GM12878 (cell line): ENCODE data around the gene PDGFA. TPM values are rescaled to one million over a fixed set of nuclear protein-coding genes. Genes with fewer than 3 reads are reported as not detected.

Experiments used
- ATAC-seq: fragments of 200-7000 bp; cut with Tn5 transposase; 3 replicates; pipeline ENCODE4 v1.9.1; 2020; ENCODE audit warnings: mild to moderate bottlenecking, moderate library complexity
- BruUV-seq: library from RNA; stranded (reverse); fragments of 400-500 nt; replicated peaks from 2 replicates; lab custom pipeline; 2021; lab: Mats Ljungman, UMichigan
- CTCF ChIA-PET: fragments of 300-600 bp; sonication (Branson Sonifier 250); formaldehyde crosslinking; extraction: SDS; loops from one replicate; lab custom pipeline; 2021; ENCODE audit warnings: inconsistent platforms; lab: Yijun Ruan, JAX
- POLR2A ChIA-PET: fragments of 350-600 bp; formaldehyde crosslinking; extraction: SDS; loops from one replicate; lab custom pipeline; 2021; ENCODE audit warnings: inconsistent platforms; lab: Charles Lee
- RAD21 ChIA-PET: fragments of 300-600 bp; sonication (Branson Sonifier 250); formaldehyde crosslinking; loops from one replicate; lab custom pipeline; 2023; ENCODE audit warnings: antibody characterized with exemption; ENCODE audit not compliant: unreplicated experiment; lab: Charles Lee
- SMC1A ChIA-PET: fragments of 300-600 bp; sonication (Branson Sonifier 250); formaldehyde crosslinking; loops from one replicate; lab custom pipeline; 2023; ENCODE audit not compliant: unreplicated experiment, uncharacterized antibody; lab: Charles Lee
- DNase-seq: peaks from one replicate; pipeline ENCODE4 v3.0.0-alpha.2; 2011; ENCODE audit warnings: low read depth, low spot score
- FAIRE-seq: peaks from 3 replicates; lab custom pipeline; 2011; peaks lifted over from hg19 to GRCh38; lab: Jason Lieb, UNC
- H2AFZ ChIP-seq: 2 replicates; pipeline ENCODE4 v1.6.0; 2011; ENCODE audit warnings: low read depth, low read length, control low read depth; ENCODE audit not compliant: control insufficient read depth
- H3K27ac ChIP-seq: 2 replicates; pipeline ENCODE4 v1.5.1; 2011; ENCODE audit warnings: control low read depth; ENCODE audit not compliant: control insufficient read depth, insufficient read depth
- H3K27me3 ChIP-seq, 2 experiments: replicated peaks in 1 of 2; 2 replicates each; pipeline versions ENCODE4 v1.6.0 to v1.6.1; 2011; ENCODE audit warnings: low read length in 1 of 2; ENCODE audit not compliant: control insufficient read depth in 2 of 2, insufficient read depth in 2 of 2
- H3K36me3 ChIP-seq, 2 experiments: 2 replicates each; pipeline ENCODE4 v1.5.1; 2011; ENCODE audit warnings: low read length in 1 of 2; ENCODE audit not compliant: control insufficient read depth in 2 of 2, insufficient read depth in 2 of 2
- H3K4me1 ChIP-seq: 2 replicates; pipeline ENCODE4 v1.6.1; 2011; ENCODE audit warnings: mild to moderate bottlenecking, low read length, moderate library complexity, mixed read lengths; ENCODE audit not compliant: control insufficient read depth, insufficient read depth
- H3K4me2 ChIP-seq: 2 replicates; pipeline ENCODE4 v1.6.0; 2011; ENCODE audit warnings: control low read depth; ENCODE audit not compliant: control insufficient read depth, insufficient read depth
- H3K4me3 ChIP-seq: fragments of 200-600 bp; sonication (generic); 2 replicates; pipeline ENCODE4 v1.5.1; 2016
- H3K79me2 ChIP-seq: 2 replicates; pipeline ENCODE4 v1.6.0; 2011; ENCODE audit warnings: low read length; ENCODE audit not compliant: control insufficient read depth, insufficient read depth
- H3K9ac ChIP-seq: 2 replicates; pipeline ENCODE4 v1.8.0; 2011; ENCODE audit warnings: low read length, control low read depth, mixed read lengths; ENCODE audit not compliant: control insufficient read depth, insufficient read depth
- H3K9me3 ChIP-seq: replicated peaks from 3 replicates; pipeline ENCODE4 v1.5.1; 2011; ENCODE audit warnings: mild to moderate bottlenecking, low read length; ENCODE audit not compliant: control insufficient read depth, insufficient read depth
- H4K20me1 ChIP-seq: 2 replicates; pipeline ENCODE4 v1.6.0; 2011; ENCODE audit not compliant: control insufficient read depth, insufficient read depth
- ATF3 ChIP-seq: IDR thresholded peaks from 2 replicates; pipeline ENCODE4 v1.6.1; 2011; ENCODE audit warnings: low read depth, mild to moderate bottlenecking, low read length, moderate library complexity, borderline replicate concordance; ENCODE audit errors: extremely low read depth
- BHLHE40 ChIP-seq, 2 experiments: fragments of 450-650 bp in 1 of 2; IDR thresholded peaks; 2 replicates each; pipeline ENCODE4 v1.6.1; 2011 to 2017; ENCODE audit warnings: low read depth in 2 of 2, borderline replicate concordance in 1 of 2, improper control_type of control experiment in 1 of 2, low read length in 1 of 2, mild to moderate bottlenecking in 1 of 2
- CEBPZ ChIP-seq: fragments of 150-350 bp; IDR thresholded peaks from 2 replicates; pipeline ENCODE4 v1.6.1; 2016; ENCODE audit warnings: low read depth, low read length
- FOXK2 ChIP-seq: fragments of 450-650 bp; IDR thresholded peaks from 2 replicates; pipeline ENCODE4 v1.6.1; 2017; ENCODE audit warnings: mild to moderate bottlenecking, moderate library complexity
- IRF5 ChIP-seq: fragments of 450-650 bp; IDR thresholded peaks from 2 replicates; pipeline ENCODE4 v1.6.1; 2017; ENCODE audit warnings: borderline replicate concordance
- JUNB ChIP-seq: IDR thresholded peaks from 2 replicates; pipeline ENCODE4 v1.6.1; 2016; ENCODE audit warnings: antibody characterized with exemption, mild to moderate bottlenecking
- MTA3 ChIP-seq: IDR thresholded peaks from 2 replicates; pipeline ENCODE4 v1.6.1; 2012; ENCODE audit warnings: low read length, inconsistent platforms, borderline replicate concordance
- NR2C2 ChIP-seq: IDR thresholded peaks from 2 replicates; pipeline ENCODE4 v1.6.1; 2011; ENCODE audit warnings: borderline replicate concordance, low read depth; ENCODE audit not compliant: control insufficient read depth, insufficient read length
- SMC3 ChIP-seq: IDR thresholded peaks from 2 replicates; pipeline ENCODE4 v1.6.1; 2011; ENCODE audit warnings: low read length, improper control_type of control experiment, borderline replicate concordance
- TBL1XR1 ChIP-seq: IDR thresholded peaks from 2 replicates; pipeline ENCODE4 v1.6.1; 2012; ENCODE audit warnings: low read depth, low read length, improper control_type of control experiment
- WGBS: methylation state at CpG from one replicate; pipeline ENCODE4 v1.1.6; 2016; ENCODE audit warnings: low lambda C conversion rate; ENCODE audit not compliant: insufficient replicate concordance, insufficient coverage; ENCODE audit errors: missing lambda C conversion rate; 5-methylcytosine and 5-hydroxymethylcytosine counted together
- in situ Hi-C: fragments of 300-500 bp; cut with MboI; formaldehyde crosslinking; loops from 9 replicates; pipeline ENCODE4 v1.14.3; 2018; ENCODE audit warnings: mixed read lengths
- intact Hi-C: fragments of 100-400 bp; cut with micrococcal nuclease; formaldehyde crosslinking; loops from one replicate; pipeline ENCODE4 v1.14.2; 2022; ENCODE audit not compliant: unreplicated experiment
- polyA plus RNA-seq, 11 experiments: library from polyadenylated mRNA; depleted of rRNA in 4 of 11; unstranded in 6 of 11; stranded (reverse) in 5 of 11; fragments of >200 nt; fragmentation: Nextera tagmentation in 4 of 11; fragmentation: Illumina TruSeq in 1 of 11; extraction: Ambion mirVana in 4 of 11; extraction: Trizol in 1 of 11; gene quantifications; 1 replicate in 1 of 11; 2 replicates in 10 of 11; pipeline versions ENCODE4 v1.2.1 to v1.2.3, GENCODE V29; 2011 to 2016; ENCODE audit warnings: inconsistent platforms in 2 of 11, missing spikeins in 2 of 11, low read depth in 1 of 11
- total RNA-seq, 4 experiments: library from RNA; depleted of rRNA in 3 of 4; stranded (reverse); fragments of >200 nt in 3 of 4; fragmentation: Illumina TruSeq in 1 of 4; extraction: Trizol in 1 of 4; gene quantifications; 2 replicates each; pipeline versions ENCODE4 v1.2.1 to v1.2.3, GENCODE V29; 2013 to 2021

The PDGFA gene
- total and polyA plus RNA-seq, 10 of the 15 experiments (the other 5 are each of a cell fraction or from before 2014, with no cell fraction given): 2.5 to 10.0 (median 5.6) TPM

- TF ChIP-seq ATF3: no peak
- TF ChIP-seq MTA3: no peak
Observed at GRCh38 chr7:476736-477360, 42.8 kb downstream of the PDGFA start (continued).

- TF ChIP-seq TBL1XR1 (no peak), FOXK2 (no peak)
- TF ChIP-seq, all 136 proteins: peak for 0
- ChIA-PET SMC1A (no interaction called here), POLR2A (no interaction called here), CTCF (no interaction called here), RAD21 (no interaction called here)
- no peak overlapping the region for H3K4me2 ChIP-seq
- H4K20me1 ChIP-seq: no peaks in the 10 kb centered on the region
- ATAC-seq (no peak), FAIRE-seq (no peak), DNase-seq (no peak)
- in situ Hi-C loops (no loop called here), intact Hi-C loops (no loop called here)
- no peaks in the 10 kb centered on the region for H3K27me3 ChIP-seq
- H3K4me1 ChIP-seq: no peaks in the 10 kb centered on the region
- no peaks in the 10 kb centered on the region for H3K36me3 ChIP-seq
- H3K9ac ChIP-seq: no peak overlapping the region
- WGBS: 50% methylated on average over 13 of the region's 15 CpGs
- no peak overlapping the region for H3K27ac ChIP-seq
- no peaks in the 10 kb centered on the region; the same call in 2 of the 3 replicates for H3K9me3 ChIP-seq
- no peak overlapping the region for H2AFZ ChIP-seq
- H3K79me2 ChIP-seq: no peaks in the 10 kb centered on the region
- no peak overlapping the region for H3K4me3 ChIP-seq
- BruUV-seq: no TSS peak
Observed at GRCh38 chr7:475951-476441, 43.6 kb downstream of the PDGFA start.

GRCh38 chr7:475425-475728 lies 44.3 kb downstream of the PDGFA start:
- H3K9me3 ChIP-seq: no peaks in the 10 kb centered on the region; the same call in 2 of the 3 replicates
- FAIRE-seq (no peak), DNase-seq (no peak), ATAC-seq (no peak)
- H3K9ac ChIP-seq: no peak overlapping the region
- intact Hi-C loops (no loop called here), in situ Hi-C loops (no loop called here)
- 80% methylated on average over 6 of the region's 7 CpGs for WGBS
- ChIA-PET POLR2A (no interaction called here), SMC1A (no interaction called here), CTCF (no interaction called here), RAD21 (no interaction called here)
- H3K27ac ChIP-seq: no peak overlapping the region
- no peaks in the 10 kb centered on the region for H3K79me2 ChIP-seq
- no peaks in the 10 kb centered on the region for H3K27me3 ChIP-seq
- no peak overlapping the region for H3K4me2 ChIP-seq
- H3K36me3 ChIP-seq: no peaks in the 10 kb centered on the region
- no peak overlapping the region for H3K4me3 ChIP-seq
- no peak overlapping the region for H2AFZ ChIP-seq
- no peaks in the 10 kb centered on the region for H4K20me1 ChIP-seq
- H3K4me1 ChIP-seq: no peaks in the 10 kb centered on the region
- BruUV-seq: no TSS peak
- TF ChIP-seq IRF5 (no peak), CEBPZ (no peak), NR2C2 (no peak), SMC3 (no peak), BHLHE40 (IDR thresholded peaks at IDR 0.05; ENCODE audit: borderline replicate concordance in 1 of 2, low read depth in 2 of 2, low read length in 1 of 2) (no peak), JUNB (no peak)
